WTC11 (cell line): ENCODE results near the gene DHFR.
"Not testable (repeated sequence)": the region's sequence is repeated elsewhere in the genome, so short reads cannot be mapped to it uniquely, and the experiment has no call there.

Experiments
- ARID4B ChIP-seq: sonication (generic); formaldehyde crosslinking; IDR thresholded peaks from 2 replicates; pipeline ENCODE4 v1.8.0; 2023; ENCODE audit warnings: missing genetic modification reagents, mild to moderate bottlenecking, borderline replicate concordance
- ATF2 ChIP-seq: sonication (generic); formaldehyde crosslinking; IDR thresholded peaks from 2 replicates; pipeline ENCODE4 v1.8.1; 2022; ENCODE audit warnings: low read depth, missing genetic modification reagents, borderline replicate concordance
- CREB1 ChIP-seq: sonication (generic); formaldehyde crosslinking; IDR thresholded peaks from 2 replicates; pipeline ENCODE4 v1.8.0; 2023; ENCODE audit warnings: mild to moderate bottlenecking, missing genetic modification reagents
- CTCF ChIP-seq: fragments of 200-600 bp; IDR thresholded peaks from 2 replicates; pipeline ENCODE4 v1.8.0; 2022; ENCODE audit warnings: antibody characterized with exemption
- NFE2L1 ChIP-seq: sonication (generic); formaldehyde crosslinking; IDR thresholded peaks from 2 replicates; pipeline ENCODE4 v1.8.1; 2023; ENCODE audit warnings: missing genetic modification reagents
- TEAD1 ChIP-seq: sonication (generic); formaldehyde crosslinking; IDR thresholded peaks from 2 replicates; pipeline ENCODE4 v1.8.0; 2022; ENCODE audit warnings: mild to moderate bottlenecking, missing genetic modification reagents
- USF2 ChIP-seq: sonication (generic); formaldehyde crosslinking; IDR thresholded peaks from 2 replicates; pipeline ENCODE4 v1.8.1; 2023; ENCODE audit warnings: mild to moderate bottlenecking, missing genetic modification reagents, moderate library complexity
- TF ChIP-seq, protein P1 (sequence below): sonication (generic); formaldehyde crosslinking; IDR thresholded peaks from 2 replicates; pipeline ENCODE4 v1.8.1; 2023; ENCODE audit warnings: mild to moderate bottlenecking, moderate library complexity, missing genetic modification reagents
- TF ChIP-seq, protein P2 (sequence below): sonication (generic); formaldehyde crosslinking; IDR thresholded peaks from 2 replicates; pipeline ENCODE4 v1.8.1; 2022; ENCODE audit warnings: mild to moderate bottlenecking, moderate library complexity, missing genetic modification reagents
- TF ChIP-seq, protein P3 (sequence below): sonication (generic); formaldehyde crosslinking; IDR thresholded peaks from 2 replicates; pipeline ENCODE4 v1.8.0; 2022; ENCODE audit warnings: mild to moderate bottlenecking, missing genetic modification reagents
- TF ChIP-seq, protein P4 (sequence below): sonication (generic); formaldehyde crosslinking; IDR thresholded peaks from 2 replicates; pipeline ENCODE4 v1.8.0; 2022; ENCODE audit warnings: mild to moderate bottlenecking, missing genetic modification reagents

- TF ChIP-seq USF2 (CRISPR knock-in tag); CTCF; ARID4B (CRISPR knock-in tag); NFE2L1; TEAD1 (CRISPR knock-in tag); ATF2 (CRISPR knock-in tag); CREB1 (CRISPR knock-in tag): not testable (repeated sequence)
- TF ChIP-seq, protein P1, sequence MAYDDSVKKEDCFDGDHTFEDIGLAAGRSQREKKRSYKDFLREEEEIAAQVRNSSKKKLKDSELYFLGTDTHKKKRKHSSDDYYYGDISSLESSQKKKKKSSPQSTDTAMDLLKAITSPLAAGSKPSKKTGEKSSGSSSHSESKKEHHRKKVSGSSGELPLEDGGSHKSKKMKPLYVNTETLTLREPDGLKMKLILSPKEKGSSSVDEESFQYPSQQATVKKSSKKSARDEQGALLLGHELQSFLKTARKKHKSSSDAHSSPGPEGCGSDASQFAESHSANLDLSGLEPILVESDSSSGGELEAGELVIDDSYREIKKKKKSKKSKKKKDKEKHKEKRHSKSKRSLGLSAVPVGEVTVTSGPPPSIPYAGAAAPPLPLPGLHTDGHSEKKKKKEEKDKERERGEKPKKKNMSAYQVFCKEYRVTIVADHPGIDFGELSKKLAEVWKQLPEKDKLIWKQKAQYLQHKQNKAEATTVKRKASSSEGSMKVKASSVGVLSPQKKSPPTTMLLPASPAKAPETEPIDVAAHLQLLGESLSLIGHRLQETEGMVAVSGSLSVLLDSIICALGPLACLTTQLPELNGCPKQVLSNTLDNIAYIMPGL (CRISPR knock-in tag): not testable (repeated sequence)
- TF ChIP-seq, protein P2, sequence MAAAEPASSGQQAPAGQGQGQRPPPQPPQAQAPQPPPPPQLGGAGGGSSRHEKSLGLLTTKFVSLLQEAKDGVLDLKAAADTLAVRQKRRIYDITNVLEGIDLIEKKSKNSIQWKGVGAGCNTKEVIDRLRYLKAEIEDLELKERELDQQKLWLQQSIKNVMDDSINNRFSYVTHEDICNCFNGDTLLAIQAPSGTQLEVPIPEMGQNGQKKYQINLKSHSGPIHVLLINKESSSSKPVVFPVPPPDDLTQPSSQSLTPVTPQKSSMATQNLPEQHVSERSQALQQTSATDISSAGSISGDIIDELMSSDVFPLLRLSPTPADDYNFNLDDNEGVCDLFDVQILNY (CRISPR knock-in tag): not testable (repeated sequence)
- TF ChIP-seq, protein P3, sequence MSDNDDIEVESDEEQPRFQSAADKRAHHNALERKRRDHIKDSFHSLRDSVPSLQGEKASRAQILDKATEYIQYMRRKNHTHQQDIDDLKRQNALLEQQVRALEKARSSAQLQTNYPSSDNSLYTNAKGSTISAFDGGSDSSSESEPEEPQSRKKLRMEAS (CRISPR knock-in tag): not testable (repeated sequence)
- TF ChIP-seq, protein P4, sequence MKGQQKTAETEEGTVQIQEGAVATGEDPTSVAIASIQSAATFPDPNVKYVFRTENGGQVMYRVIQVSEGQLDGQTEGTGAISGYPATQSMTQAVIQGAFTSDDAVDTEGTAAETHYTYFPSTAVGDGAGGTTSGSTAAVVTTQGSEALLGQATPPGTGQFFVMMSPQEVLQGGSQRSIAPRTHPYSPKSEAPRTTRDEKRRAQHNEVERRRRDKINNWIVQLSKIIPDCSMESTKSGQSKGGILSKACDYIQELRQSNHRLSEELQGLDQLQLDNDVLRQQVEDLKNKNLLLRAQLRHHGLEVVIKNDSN: not testable (repeated sequence)
These were observed 74.5 kb downstream of the DHFR start for GRCh38 chr5:80580291-80580690.
